ENCODE data around the gene IRX5.
A peak's percentile ranks its signal among the peaks of the same experiment; 100 is the strongest.

Gene IRX5

GRCh38 chr16:54952195-54952594 lies 21.5 kb downstream of the IRX5 start:
- no peak for DNase-seq

GRCh38 chr16:54953461-54953860 lies 22.8 kb downstream of the IRX5 start:
- no peak for DNase-seq

DNA sequence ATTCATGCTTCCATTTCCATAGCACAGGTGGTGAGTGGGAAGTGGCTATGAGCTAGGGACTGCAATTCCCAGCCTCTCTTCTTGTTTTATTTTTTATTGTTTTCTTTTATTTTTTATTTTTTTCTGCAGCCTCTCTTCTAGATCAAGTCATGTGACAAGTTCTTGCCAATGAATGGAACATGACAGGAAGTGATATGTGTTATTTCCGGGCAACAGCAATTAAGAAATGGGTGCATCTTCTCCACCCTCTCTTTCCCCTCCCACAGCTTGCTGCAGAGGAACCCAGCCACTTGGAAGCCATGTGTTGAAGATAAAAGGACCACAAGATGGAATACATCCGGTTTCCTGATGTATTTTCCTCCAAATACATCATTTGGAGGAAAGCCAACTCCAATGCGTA lies 23.6 kb downstream of the IRX5 start:
- no peak for DNase-seq

DNA sequence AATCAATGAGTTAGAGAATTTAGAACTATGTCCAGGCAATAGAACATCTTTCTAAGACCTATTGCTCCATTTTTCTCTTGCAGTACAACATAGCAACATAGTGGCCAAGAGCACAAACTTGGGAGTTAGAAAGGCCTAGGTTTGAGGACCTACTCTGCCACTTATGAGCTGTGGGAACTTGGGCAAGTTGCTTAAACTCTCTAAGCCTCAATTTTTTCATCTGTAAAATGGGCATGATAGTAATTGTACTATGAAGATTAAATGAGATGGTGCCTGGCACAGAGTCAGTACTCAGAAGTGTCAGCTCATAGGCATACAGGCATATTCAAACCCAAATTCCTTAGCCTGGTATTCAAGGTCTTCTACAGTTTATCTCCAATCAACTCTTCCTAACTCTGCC lies 25.1 kb downstream of the IRX5 start:
- no peak for DNase-seq

DNA sequence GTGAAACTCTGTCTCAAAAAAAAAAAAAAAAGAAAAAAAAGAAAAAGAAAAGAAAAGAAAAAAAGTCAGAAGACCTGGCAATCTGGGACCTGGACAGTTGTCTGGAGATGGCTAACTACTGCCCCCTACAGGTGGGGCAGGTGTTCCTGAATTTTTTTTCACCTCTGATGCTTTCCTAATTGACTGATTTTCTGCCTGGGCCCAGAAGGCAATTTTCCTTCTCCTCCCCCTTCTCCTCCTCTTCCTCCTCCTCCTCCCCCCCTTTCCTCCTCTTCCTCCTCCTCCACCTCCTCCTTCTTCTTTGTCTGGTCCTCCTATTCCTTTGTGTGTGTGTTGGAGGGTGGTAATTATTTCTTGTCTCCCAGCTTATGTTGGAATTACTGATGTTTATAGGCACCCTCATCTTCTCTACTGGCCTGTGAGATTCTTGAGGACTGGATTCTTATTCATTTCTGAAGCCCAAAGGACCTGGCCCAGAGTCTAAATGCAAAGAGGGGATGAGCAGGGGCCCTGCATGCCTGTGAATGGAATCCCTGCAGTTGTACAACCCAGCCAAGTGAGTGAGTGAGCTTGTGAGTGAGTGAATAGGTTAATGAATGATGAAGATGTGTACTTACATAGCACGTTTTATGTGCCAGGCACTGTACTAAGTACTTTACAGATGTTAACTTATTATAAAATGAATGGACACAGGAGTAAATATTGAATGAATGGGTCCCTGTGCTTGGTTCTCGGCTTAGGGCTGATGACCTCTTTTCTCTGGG lies 26.9 kb downstream of the IRX5 start:
- DNase-seq: peak; percentile 56

- no peak for DNase-seq
Measured at GRCh38 chr16:54962045-54962444, 31.4 kb downstream of the IRX5 start.

GRCh38 chr16:54964239-54964638 lies 33.6 kb downstream of the IRX5 start:
- DNase-seq: no peak

- no peak for DNase-seq
Measured at GRCh38 chr16:54965464-54965863, 34.8 kb downstream of the IRX5 start.

GRCh38 chr16:54968011-54968410 lies 37.3 kb downstream of the IRX5 start:
- DNase-seq: no peak

DNA sequence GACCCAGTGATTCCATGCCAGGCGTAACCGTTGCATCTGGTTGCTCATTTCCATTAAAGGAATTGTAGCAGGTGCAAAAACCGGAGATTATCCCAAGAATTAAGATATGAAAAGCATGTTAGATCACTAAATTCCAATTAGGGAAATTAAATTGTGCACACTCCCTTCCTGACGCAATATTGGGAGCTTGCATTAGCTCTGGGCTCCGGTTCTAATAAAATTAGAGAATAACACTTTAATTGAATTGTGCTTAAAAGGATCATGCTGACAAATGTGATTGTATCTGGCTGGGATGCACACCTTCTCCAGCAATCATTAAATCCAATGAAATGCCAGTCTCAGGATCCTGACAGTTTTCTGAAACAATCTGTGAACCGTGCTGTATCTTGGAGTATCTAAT lies 38.1 kb downstream of the IRX5 start:
- DNase-seq: no peak

DNA sequence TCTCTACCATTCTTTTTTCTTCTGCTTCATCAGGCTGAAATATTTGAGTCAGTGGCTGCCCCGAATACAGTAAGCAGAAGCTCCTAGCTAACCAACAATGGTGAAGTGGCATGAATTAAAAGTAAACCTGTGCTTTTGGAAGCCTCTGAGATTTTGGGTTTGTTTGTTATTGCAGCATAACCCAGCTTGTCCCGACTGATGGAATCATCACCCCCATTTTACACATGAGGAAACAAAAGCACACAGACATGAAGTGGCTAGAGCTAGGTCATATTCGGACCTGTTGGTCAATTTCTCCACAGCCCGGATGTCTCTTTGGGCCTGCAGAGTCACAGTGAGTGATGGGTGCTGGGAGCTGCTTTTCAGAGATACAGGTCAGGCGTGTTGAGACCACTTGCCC lies 39.4 kb downstream of the IRX5 start:
- DNase-seq: no peak

GRCh38 chr16:54974367-54974766 lies 43.7 kb downstream of the IRX5 start:
- DNase-seq: no peak

DNA sequence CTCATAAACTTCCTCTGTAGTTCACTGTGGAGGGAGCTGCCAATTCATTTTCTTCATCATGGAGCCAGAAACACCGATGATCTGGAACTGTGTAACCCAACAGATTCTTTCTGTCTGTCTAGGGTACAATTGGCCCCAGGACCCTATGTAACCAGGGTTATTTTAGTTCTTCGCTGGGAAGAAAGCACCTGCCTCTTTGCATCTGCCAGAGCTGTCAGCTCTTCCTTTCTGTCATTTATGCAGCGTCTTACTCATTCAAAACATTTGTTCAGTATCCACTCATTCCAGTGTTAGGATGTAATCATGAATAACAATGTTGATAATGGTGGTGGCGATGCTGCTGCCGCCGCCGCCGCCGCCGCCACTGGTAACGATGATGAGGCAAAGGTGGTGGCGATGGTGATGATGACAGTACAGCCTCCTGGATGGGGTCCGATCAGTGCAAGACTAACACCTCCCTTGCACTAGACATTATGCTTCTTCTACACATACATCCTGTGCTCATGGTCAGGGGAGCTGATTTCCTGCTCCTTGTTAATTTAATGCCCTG lies 46.1 kb downstream of the IRX5 start:
- DNase-seq: no peak

DNA sequence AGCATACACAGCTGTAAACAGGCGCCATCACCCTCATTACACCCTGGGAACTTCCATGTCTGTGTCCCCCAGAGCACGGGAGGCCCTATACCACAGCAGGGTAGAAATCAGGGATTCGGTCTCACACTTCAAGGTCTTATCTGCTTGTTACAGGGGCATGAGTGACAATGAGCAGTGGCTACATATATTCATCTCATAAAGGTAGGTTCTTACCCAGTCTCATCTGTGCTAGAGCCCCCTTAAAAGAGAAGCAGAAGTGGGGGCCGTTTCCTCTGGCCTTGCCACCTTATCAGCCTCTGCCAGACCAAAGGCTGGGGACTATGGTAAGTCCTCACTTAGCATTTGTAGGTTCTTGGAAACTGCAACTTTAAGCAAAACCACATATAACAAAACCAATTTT lies 46.5 kb downstream of the IRX5 start:
- DNase-seq: no peak

DNA sequence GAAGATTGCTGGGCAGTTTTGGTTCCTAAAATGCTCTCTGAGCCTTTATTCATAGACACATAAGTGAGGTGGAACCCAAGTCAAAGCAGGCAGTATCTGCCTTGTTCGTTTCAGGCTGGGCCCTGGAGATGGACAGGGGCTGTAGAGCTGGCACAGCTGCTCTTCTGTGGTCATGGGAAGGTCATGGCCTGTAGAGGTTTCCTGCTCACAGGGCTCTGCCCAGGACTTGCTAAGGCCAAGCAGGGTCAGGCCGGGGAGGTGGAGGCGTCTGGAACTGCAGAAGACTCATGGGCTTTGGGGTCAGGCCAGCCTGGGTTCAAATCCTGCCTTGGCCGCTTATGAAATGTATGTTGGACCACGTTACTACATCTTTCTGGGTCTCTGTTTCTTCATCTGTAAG lies 50.2 kb downstream of the IRX5 start:
- no peak for DNase-seq

Measured in activated CD8-positive, alpha-beta memory T cell treated with anti-CD3 and anti-CD28 coated beads, Interleukin-2, amount 50 U/mL, for 48 hours (primary cell).